Loucy (cell line): ENCODE results near the gene TAB2.

Source experiments
- H2AFZ ChIP-seq: fragments of 200-600 bp; sonication (generic); 2 replicates; pipeline ENCODE4 v1.6.0; 2016; ENCODE audit warnings: antibody characterized with exemption, mild to moderate bottlenecking, low read length, moderate library complexity
- H3F3A ChIP-seq: fragments of 200-600 bp; 2 replicates; pipeline ENCODE4 v1.6.0; 2016; ENCODE audit warnings: antibody characterized with exemption, low read depth, mild to moderate bottlenecking
- H3K27me3 ChIP-seq: fragments of 200-600 bp; sonication (generic); 2 replicates; pipeline ENCODE4 v1.6.1; 2014; ENCODE audit warnings: low read length, mild to moderate bottlenecking; ENCODE audit not compliant: insufficient read depth, poor library complexity, severe bottlenecking
- H3K36me3 ChIP-seq: fragments of 200-600 bp; sonication (generic); 2 replicates; pipeline ENCODE4 v1.6.1; 2016; ENCODE audit warnings: low read length; ENCODE audit not compliant: insufficient read depth
- H3K4me1 ChIP-seq: fragments of 200-600 bp; sonication (generic); 2 replicates; pipeline ENCODE4 v1.5.1; 2014; ENCODE audit warnings: low read length, mild to moderate bottlenecking; ENCODE audit not compliant: insufficient read depth, poor library complexity, severe bottlenecking
- H3K4me2 ChIP-seq: fragments of 200-600 bp; sonication (generic); 2 replicates; pipeline ENCODE4 v1.6.0; 2014; ENCODE audit warnings: antibody characterized with exemption, low read length, low read depth, mild to moderate bottlenecking; ENCODE audit not compliant: poor library complexity, severe bottlenecking
- H3K4me3 ChIP-seq: fragments of 200-600 bp; sonication (generic); 2 replicates; pipeline ENCODE4 v1.5.1; 2014; ENCODE audit warnings: low read length, mild to moderate bottlenecking, mixed read lengths; ENCODE audit not compliant: poor library complexity, severe bottlenecking
- H3K79me2 ChIP-seq: fragments of 200-600 bp; sonication (generic); 2 replicates; pipeline ENCODE4 v1.6.1; 2014; ENCODE audit warnings: low read length; ENCODE audit not compliant: insufficient read depth
- H3K9ac ChIP-seq: fragments of 200-600 bp; sonication (generic); 2 replicates; pipeline ENCODE4 v1.6.0; 2014; ENCODE audit warnings: mild to moderate bottlenecking, low read depth, low read length, moderate library complexity; ENCODE audit not compliant: poor library complexity, severe bottlenecking
- H3K9me2 ChIP-seq: fragments of 200-600 bp; sonication (generic); replicated peaks from 2 replicates; pipeline ENCODE4 v1.6.1; 2016; ENCODE audit warnings: low read depth, low read length, mixed read lengths
- H3K9me3 ChIP-seq: fragments of 200-600 bp; sonication (generic); 2 replicates; pipeline ENCODE4 v1.6.1; 2014; ENCODE audit warnings: mild to moderate bottlenecking, antibody characterized with exemption, low read length, low read depth; ENCODE audit not compliant: insufficient read depth
- H4K20me1 ChIP-seq: fragments of 200-600 bp; sonication (generic); 2 replicates; pipeline ENCODE4 v1.6.0; 2014; ENCODE audit warnings: antibody characterized with exemption, low read length, mild to moderate bottlenecking; ENCODE audit not compliant: insufficient read depth, poor library complexity, severe bottlenecking
- EZH2phosphoT487 ChIP-seq: fragments of 200-600 bp; IDR thresholded peaks from 2 replicates; pipeline ENCODE4 v1.6.1; 2018; ENCODE audit warnings: antibody characterized with exemption, mild to moderate bottlenecking, moderate library complexity, borderline replicate concordance
- TF ChIP-seq, protein P1 (sequence below): fragments of 200-600 bp; sonication (generic); conservative IDR thresholded peaks from 2 replicates; pipeline ENCODE4 v1.5.1; 2014; ENCODE audit warnings: mild to moderate bottlenecking, antibody characterized with exemption, low read length

Gene TAB2

DNA sequence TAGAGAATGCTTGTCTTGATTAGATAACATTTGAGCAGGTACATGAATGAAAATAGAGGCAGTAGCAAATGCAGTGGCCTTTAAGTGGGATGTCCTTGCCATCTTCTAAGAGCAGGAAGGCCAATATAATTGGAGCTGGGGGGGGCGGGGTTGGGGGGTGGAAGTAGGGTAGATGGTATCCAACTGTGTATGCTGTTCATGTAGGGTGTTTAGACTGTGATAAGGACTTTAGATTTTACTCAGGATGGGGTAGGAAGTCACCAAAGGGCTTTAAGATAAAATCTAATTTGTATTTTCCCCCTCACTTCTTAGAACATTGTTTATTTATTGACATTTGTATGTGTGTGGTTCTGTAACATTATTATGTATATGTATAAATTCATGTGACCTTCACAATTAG lies 12.0 kb downstream of the TAB2 start:
- H4K20me1 ChIP-seq = peaks cover 93% of the 10 kb centered on the region
- H3K79me2 ChIP-seq = peaks cover 99% of the 10 kb centered on the region
- H3F3A ChIP-seq = no peaks in the 10 kb centered on the region; the same call in 1 of the 2 replicates
- no peak overlapping the region for H2AFZ ChIP-seq
- H3K4me1 ChIP-seq = peaks cover 52% of the 10 kb centered on the region
- no peaks in the 10 kb centered on the region for H3K9me3 ChIP-seq
- H3K4me2 ChIP-seq = peak overlapping the region; percentile 33
- no peaks in the 10 kb centered on the region for H3K9me2 ChIP-seq
- H3K27me3 ChIP-seq = no peaks in the 10 kb centered on the region
- peak overlapping the region; percentile 3 for H3K4me3 ChIP-seq
- H3K36me3 ChIP-seq = no peaks in the 10 kb centered on the region
- TF ChIP-seq, protein P1, sequence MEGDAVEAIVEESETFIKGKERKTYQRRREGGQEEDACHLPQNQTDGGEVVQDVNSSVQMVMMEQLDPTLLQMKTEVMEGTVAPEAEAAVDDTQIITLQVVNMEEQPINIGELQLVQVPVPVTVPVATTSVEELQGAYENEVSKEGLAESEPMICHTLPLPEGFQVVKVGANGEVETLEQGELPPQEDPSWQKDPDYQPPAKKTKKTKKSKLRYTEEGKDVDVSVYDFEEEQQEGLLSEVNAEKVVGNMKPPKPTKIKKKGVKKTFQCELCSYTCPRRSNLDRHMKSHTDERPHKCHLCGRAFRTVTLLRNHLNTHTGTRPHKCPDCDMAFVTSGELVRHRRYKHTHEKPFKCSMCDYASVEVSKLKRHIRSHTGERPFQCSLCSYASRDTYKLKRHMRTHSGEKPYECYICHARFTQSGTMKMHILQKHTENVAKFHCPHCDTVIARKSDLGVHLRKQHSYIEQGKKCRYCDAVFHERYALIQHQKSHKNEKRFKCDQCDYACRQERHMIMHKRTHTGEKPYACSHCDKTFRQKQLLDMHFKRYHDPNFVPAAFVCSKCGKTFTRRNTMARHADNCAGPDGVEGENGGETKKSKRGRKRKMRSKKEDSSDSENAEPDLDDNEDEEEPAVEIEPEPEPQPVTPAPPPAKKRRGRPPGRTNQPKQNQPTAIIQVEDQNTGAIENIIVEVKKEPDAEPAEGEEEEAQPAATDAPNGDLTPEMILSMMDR = no peak
- TF ChIP-seq EZH2phosphoT487 = no peak
- no peak overlapping the region for H3K9ac ChIP-seq

DNA sequence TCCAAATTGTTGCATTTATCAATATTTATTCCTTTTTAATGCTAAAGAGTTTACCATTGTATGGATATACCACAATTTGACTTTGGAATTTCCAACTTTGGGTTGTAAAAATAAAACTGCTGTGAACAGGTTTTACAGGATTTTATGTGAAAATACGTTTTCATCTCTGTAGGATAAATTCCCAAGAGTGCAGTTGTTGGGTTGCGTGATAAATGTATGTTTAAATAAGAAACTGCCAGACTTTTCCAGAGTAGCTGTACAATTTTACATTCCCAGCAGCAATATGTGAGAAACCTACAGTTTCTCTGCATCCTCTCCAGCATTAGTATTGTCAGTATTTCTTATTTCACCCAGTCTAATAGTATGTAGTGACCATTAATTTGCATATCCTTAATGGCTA lies 12.6 kb downstream of the TAB2 start:
- Histone ChIP-seq H3K9me2 (no peaks in the 10 kb centered on the region), H3K4me1 (peaks cover 47% of the 10 kb centered on the region), H3K36me3 (no peaks in the 10 kb centered on the region), H3K27me3 (no peaks in the 10 kb centered on the region), H3K4me2 (peak overlapping the region; percentile 33), H3F3A (no peaks in the 10 kb centered on the region; the same call in 1 of the 2 replicates), H3K9me3 (no peaks in the 10 kb centered on the region), H3K9ac (no peak overlapping the region), H2AFZ (no peak overlapping the region), H3K79me2 (peaks cover 99% of the 10 kb centered on the region), H4K20me1 (peaks cover 93% of the 10 kb centered on the region), H3K4me3 (no peak overlapping the region)
- no peak for TF ChIP-seq EZH2phosphoT487
- TF ChIP-seq, protein P1 = no peak

DNA sequence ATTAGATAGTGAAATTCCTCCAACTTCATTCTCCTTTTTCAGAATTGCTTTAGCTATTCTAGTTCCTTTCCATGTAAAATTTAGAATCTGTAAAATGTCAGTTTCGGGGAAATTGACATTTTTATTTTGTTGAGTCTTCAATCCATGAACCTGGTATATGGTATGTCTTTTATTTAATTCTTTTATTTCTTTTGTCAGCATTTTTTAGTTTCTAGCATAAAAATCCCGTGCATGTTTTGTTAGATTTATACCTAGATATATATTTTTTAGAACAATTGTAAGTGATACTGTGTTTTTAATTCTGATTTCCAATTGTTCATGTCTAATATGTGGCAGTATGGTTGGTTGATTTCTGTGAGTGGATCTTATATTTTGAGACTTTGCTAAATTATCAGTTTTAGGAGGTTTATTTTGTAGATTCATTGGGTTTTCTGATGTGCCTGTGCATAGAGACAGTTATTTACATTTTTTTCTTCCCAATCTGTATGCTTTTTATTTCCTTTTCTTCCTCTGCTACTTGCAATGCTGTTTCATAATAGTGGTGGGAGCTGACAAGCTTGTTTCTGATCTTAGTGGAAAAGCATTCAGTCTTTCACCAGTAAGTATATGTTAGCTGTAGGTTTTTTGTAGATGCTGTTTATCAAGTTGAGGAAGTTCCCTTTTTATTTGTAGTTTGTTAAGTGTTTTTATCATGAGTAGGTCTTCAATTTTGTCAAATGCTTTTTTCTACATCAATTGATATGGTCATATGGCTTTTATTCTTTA lies 13.7 kb downstream of the TAB2 start:
- H3K9me2 ChIP-seq = no peaks in the 10 kb centered on the region
- no peaks in the 10 kb centered on the region for H3K9me3 ChIP-seq
- no peak overlapping the region for H3K9ac ChIP-seq
- no peak for TF ChIP-seq EZH2phosphoT487
- TF ChIP-seq, protein P1 = no peak
- peaks cover 99% of the 10 kb centered on the region for H3K79me2 ChIP-seq
- H4K20me1 ChIP-seq = peaks cover 92% of the 10 kb centered on the region
- H3K36me3 ChIP-seq = no peaks in the 10 kb centered on the region
- H3K27me3 ChIP-seq = no peaks in the 10 kb centered on the region
- H3K4me3 ChIP-seq = no peak overlapping the region
- no peaks in the 10 kb centered on the region; the same call in 1 of the 2 replicates for H3F3A ChIP-seq
- no peak overlapping the region for H2AFZ ChIP-seq
- peaks cover 47% of the 10 kb centered on the region for H3K4me1 ChIP-seq
- H3K4me2 ChIP-seq = peak overlapping the region; percentile 8
